Germinal center (tissue), 1 donor: ENCODE measurements around the gene SMARCB1.

ENCODE experiments used
- DNase-seq: peaks from one replicate; pipeline ENCODE4 v3.0.0; 2012; ENCODE audit warnings: mixed read lengths, low spot score

Gene SMARCB1

GRCh38 chr22:23762842-23763578 lies 23.8 kb upstream of the SMARCB1 start, which contains the start of gene C22orf15:
TSS of gene C22orf15 (plus strand) at chr22:23762990. CDS start at chr22:23763307, 317 bp downstream.
- DNase-seq = no peak

DNA sequence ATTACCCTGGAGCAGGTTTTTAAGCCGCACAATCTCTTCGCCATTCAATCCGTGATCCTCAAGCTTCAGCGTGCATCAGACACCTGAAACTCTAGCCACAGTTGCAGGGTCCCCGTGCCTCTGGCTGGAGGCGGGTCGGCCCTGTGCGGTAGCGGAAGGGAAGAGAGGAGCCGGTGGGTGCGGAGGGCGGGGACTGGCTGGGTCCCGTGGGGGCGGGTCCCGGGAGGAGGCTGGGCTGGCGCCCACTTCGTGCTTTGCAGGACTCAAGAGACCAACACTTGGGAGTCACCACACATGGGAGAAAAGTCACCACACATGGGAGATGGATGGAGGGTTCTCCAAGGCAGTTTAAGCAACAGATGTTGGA lies 23.2 kb upstream of the SMARCB1 start:
- peak; percentile 61 for DNase-seq

- no peak for DNase-seq
Observed at GRCh38 chr22:23763954-23764353, 22.8 kb upstream of the SMARCB1 start.

GRCh38 chr22:23764899-23765881 lies 21.6 kb upstream of the SMARCB1 start:
- DNase-seq = no peak

DNA sequence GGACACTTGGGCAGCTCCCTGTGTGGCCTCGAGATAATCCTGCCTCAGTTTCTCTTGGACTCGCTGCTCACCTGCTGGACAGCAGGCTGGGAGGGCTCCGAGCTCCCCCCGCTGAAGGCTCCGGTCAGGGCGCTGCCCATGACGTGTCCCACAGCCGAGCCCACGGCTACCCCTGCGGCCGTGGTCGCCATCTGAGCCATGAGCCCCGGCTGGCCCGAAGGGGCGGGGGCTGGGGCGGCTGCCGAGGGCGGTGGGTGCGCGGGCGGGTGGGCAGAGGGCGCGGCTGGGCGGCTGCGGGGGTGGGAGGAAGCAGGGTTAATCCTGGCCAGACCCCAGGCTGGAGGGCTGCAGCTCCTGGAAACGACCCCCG lies 19.5 kb upstream of the SMARCB1 start:
- no peak for DNase-seq

DNA sequence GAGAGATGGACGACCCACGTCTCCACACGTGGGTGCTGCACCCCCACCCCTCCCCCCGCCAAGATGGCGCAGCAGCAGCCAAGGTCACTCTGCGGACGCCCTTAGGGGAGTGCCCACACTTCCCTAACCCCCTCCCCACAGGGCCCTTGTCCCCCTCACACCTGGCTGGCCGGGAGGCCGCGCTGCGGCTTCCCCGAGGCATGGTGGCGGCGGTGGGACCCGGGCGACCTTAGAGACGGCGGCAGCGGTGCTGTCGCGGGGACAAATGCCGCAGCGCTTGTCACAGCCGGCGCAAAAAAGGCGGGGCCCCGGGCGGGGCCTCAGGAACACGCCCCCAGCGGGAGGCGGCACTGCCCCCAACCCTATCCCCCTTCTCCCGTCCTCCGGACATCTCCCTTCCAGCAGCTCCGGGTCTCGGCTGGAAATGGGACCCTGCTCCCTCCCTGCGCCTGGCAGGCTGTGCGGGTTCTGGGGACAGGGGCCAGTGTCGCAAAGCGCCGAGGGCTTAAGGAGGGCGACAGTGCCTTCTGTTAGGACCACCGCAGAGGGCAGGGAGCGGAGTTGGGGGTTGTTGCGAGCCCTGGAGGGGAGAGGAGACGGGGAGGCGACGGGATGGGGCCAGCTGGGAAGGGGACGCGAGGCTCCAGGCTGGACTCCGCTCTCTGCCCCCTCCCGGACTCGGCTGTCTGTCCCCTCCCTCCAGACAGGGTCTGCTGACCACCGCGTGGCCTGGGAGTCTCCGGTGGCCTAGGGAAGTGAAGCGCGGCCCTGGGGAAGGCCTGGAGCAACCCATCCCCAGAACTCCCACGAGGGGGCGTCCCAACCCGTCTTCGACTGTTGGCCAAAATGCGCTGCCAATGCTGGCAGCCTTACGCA lies 18.9 kb upstream of the SMARCB1 start, which contains the start of gene CHCHD10:
CHCHD10 (minus strand) TSS at position 300 of the 876 bp plus-strand sequence; CDS start at position 202, 98 bp downstream.
- DNase-seq = peak; percentile 84

DNA sequence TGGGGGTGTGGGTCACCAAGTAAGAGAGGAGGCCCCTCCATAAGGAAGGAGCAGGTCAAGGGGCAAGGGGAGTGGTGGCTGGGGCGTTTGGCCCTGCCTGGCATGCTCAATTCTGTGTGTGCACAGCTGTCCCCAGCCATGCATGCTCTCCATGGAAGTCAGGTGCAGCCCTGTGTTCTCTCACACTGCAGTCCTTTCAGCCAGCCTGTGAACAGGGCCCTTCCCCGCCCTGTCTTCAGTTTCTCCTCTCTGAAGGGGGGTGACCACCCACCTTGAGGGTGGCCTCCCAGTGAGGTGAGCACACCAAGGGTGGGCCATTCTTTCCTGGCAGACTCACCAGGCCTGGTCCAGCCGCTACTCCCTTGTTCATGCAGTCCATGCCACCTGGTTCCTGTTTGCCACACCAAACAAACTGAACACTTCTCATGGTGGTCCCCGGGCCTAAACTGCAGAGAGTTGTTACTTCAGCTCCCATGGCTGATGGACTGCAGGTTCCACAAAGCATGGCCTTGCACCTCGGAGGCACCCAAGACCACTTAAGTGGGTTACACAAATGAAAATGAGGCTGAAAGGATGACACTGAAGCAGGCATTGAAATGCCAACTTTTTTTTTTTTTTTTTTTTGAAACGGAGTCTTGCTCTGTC lies 17.3 kb upstream of the SMARCB1 start:
- no peak for DNase-seq

- no peak for DNase-seq
Observed at GRCh38 chr22:23772315-23772648, 14.5 kb upstream of the SMARCB1 start.

- peak; percentile 75 for DNase-seq
Observed at GRCh38 chr22:23772649-23773473, 13.9 kb upstream of the SMARCB1 start, which contains the start of gene MMP11. TSS of gene MMP11 (plus strand) at chr22:23772849. CDS start at chr22:23772871, 22 bp downstream.

DNA sequence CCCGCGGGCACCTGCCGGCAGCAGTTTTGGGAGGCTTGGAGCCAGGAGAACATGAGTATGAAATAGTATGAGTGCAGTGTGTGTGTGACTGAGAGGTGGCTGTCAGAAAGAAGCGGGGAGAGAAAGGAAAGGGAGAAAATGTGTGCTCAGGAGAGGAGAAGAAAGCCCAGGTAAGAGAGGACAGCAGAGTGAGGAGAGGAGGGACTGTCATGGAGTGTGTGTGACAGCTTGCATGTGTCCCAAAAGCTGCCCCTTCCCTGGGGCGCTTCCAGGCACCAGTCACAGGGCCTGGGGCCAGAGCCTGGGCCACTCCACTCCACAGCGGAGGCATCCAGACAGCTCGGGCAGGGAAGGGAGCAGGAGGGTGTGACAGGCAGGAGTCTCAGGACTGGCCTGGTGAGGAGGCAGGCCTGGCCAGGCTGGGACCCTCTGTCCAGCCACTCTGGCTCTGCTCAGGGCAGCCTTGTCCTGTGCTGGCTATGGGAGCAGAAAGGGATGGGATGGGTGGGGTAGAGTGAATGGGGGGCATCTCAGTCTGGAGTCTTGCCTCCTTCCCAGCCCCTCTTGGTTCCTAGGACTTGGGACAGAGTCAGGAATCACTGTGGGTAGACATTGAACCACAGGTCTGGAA lies 13.2 kb upstream of the SMARCB1 start:
- no peak for DNase-seq

DNA sequence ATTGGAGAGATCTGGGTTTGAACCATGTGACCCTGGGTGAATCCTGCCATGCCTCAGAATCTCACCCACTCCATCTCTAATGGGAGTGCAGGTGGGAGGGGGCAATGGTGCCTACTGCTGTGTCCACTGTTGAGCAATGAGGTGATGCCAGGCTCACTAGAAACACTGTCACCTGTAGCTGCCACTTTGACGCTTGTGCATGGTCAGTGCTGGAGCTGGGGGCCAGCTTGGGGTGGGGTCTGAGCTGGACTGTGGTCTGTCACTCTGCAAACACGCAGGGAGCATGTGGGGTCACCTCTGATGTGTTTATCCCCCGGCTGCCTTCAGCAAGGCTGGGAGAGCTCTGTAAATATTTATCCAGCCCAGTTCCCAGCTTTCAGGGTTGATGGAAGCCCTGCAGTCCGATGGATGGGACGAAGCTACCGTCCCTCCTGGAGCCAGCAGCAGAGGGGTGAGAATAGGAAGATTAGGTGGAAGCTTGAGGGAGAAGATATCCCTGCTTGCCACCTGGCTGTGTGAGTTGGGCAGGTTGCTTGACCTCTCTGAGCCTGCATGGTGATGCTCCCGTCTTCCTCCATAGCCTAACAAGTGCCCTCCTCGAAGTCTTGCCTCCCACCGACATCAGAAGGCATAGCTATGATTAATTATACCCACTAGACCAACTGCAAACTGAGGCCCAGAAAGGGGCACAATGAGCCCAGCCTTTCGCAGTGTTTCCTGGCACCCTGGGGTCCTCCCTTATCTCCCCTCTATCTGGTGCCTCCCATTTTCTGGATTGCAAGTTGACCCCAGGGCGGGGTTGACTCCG lies 12.4 kb upstream of the SMARCB1 start:
- DNase-seq = no peak

GRCh38 chr22:23774922-23775436 lies 11.8 kb upstream of the SMARCB1 start:
- no peak for DNase-seq

DNA sequence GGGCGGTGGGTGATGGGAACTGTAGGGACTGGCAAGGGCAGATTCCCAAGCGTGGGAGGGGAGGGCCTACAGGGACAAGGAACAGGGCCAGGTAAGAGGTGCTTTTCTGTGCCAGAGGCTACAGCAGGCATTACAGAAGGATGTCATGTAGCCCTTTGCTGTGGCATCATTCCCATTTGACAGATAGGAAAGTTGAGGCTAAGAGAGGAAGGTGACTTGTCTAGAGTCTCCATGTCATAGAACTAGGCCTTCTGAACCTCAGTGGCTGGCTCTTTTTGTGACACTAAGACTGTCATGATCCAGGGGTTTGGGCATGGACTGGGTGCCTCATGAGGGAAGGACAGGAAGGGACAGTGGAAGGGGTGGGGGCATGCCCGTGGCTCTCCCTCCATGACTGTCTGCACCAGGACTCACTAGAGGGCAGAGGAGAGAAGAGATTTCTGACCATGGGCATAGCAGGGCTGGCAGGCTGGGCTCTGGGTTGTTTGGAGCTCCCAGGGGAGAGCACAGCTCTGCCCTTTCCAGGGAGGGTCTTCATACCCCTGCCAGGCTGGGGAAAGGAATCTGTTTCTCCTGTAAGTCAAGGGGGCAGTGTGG lies 10.9 kb upstream of the SMARCB1 start:
- DNase-seq = no peak

GRCh38 chr22:23777776-23778576 lies 8.8 kb upstream of the SMARCB1 start:
- DNase-seq = no peak

- no peak for DNase-seq
Observed at GRCh38 chr22:23778577-23778900, 8.2 kb upstream of the SMARCB1 start.

GRCh38 chr22:23779083-23779482 lies 7.7 kb upstream of the SMARCB1 start:
- no peak for DNase-seq

DNA sequence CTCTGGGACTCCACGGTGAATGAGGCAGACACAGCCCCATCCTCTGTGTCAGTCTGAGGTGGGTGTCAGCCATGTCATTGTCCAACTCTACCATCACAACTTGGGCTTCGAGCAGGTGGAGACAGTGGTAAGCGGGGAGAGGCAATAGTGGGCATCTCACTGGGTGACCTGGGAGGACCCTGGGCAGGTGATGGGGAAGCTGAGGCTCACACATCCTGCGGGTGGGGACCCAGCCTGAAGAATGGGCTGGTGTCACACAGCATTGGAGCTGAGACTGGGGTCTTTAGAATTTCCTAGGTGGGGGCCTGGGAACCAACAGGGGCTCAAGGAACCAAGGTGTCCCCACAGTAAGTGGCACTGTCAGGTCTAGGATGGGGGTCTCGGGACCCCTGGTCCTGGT lies 7.0 kb upstream of the SMARCB1 start:
- DNase-seq = no peak
